ENCODE results near the gene DAZAP1.
"Not testable (repeated sequence)": the region's sequence is repeated elsewhere in the genome, so short reads cannot be mapped to it uniquely, and the experiment has no call there.

The DAZAP1 gene

GRCh38 chr19:1418951-1419738 lies 11.8 kb downstream of the DAZAP1 start:
- TF ChIP-seq ZNF8 (CRISPR knock-in tag; IDR thresholded peaks at IDR 0.05) (no peak), ESRRG (CRISPR knock-in tag; IDR thresholded peaks at IDR 0.05) (no peak), ZNF70 (CRISPR knock-in tag; IDR thresholded peaks at IDR 0.05) (no peak), GLIS3 (CRISPR knock-in tag; IDR thresholded peaks at IDR 0.05) (no peak), CREB5 (CRISPR knock-in tag; IDR thresholded peaks at IDR 0.05; ENCODE audit: low read depth) (no peak), ISL1 (CRISPR knock-in tag; IDR thresholded peaks at IDR 0.05) (no peak), ZC3H10 (CRISPR knock-in tag; IDR thresholded peaks at IDR 0.05) (no peak), PPARA (CRISPR knock-in tag; IDR thresholded peaks at IDR 0.05; ENCODE audit: borderline replicate concordance) (no peak), TCF4 (CRISPR knock-in tag; IDR thresholded peaks at IDR 0.05; ENCODE audit: borderline replicate concordance) (no peak), OSR1 (CRISPR knock-in tag; IDR thresholded peaks at IDR 0.05) (no peak), SNAI2 (CRISPR knock-in tag; IDR thresholded peaks at IDR 0.05) (no peak), CSDC2 (CRISPR knock-in tag; IDR thresholded peaks at IDR 0.05) (no peak), RARB (CRISPR knock-in tag; IDR thresholded peaks at IDR 0.05) (no peak)
- ATAC-seq, result no peak

- not testable (repeated sequence) for ATAC-seq
These were observed 12.7 kb downstream of the DAZAP1 start for GRCh38 chr19:1420085-1420484.

GRCh38 chr19:1420590-1420989 lies 13.2 kb downstream of the DAZAP1 start:
- no peak for TF ChIP-seq ZNF565 (CRISPR knock-in tag; conservative IDR thresholded peaks at IDR 0.05; ENCODE audit: low read depth)
- TF ChIP-seq CSDC2 (CRISPR knock-in tag; IDR thresholded peaks at IDR 0.05), result no peak
- no peak for TF ChIP-seq ISL1 (CRISPR knock-in tag; IDR thresholded peaks at IDR 0.05)
- no peak for TF ChIP-seq ZNF70 (CRISPR knock-in tag; IDR thresholded peaks at IDR 0.05)
- no peak for TF ChIP-seq ESRRG (CRISPR knock-in tag; IDR thresholded peaks at IDR 0.05)
- no peak for TF ChIP-seq ARNTL (CRISPR knock-in tag; IDR thresholded peaks at IDR 0.05; ENCODE audit: borderline replicate concordance, low read depth)
- TF ChIP-seq TCF4 (CRISPR knock-in tag; IDR thresholded peaks at IDR 0.05; ENCODE audit: borderline replicate concordance), result no peak
- no peak for TF ChIP-seq TOX (CRISPR knock-in tag; IDR thresholded peaks at IDR 0.05; ENCODE audit: borderline replicate concordance)
- TF ChIP-seq OSR1 (CRISPR knock-in tag; IDR thresholded peaks at IDR 0.05), result no peak
- no peak for TF ChIP-seq PPARA (CRISPR knock-in tag; IDR thresholded peaks at IDR 0.05; ENCODE audit: borderline replicate concordance)
- TF ChIP-seq CSRNP3 (CRISPR knock-in tag; IDR thresholded peaks at IDR 0.05), result no peak
- no peak for TF ChIP-seq BACH2 (CRISPR knock-in tag; IDR thresholded peaks at IDR 0.05; ENCODE audit: borderline replicate concordance)
- no peak for TF ChIP-seq ZFP3 (CRISPR knock-in tag; IDR thresholded peaks at IDR 0.05)
- no peak for TF ChIP-seq CREB5 (CRISPR knock-in tag; IDR thresholded peaks at IDR 0.05; ENCODE audit: low read depth)
- TF ChIP-seq PATZ1 (CRISPR knock-in tag; IDR thresholded peaks at IDR 0.05; ENCODE audit: borderline replicate concordance), result no peak
- TF ChIP-seq GLIS3 (CRISPR knock-in tag; IDR thresholded peaks at IDR 0.05), result no peak
- no peak for TF ChIP-seq POU6F1 (CRISPR knock-in tag; IDR thresholded peaks at IDR 0.05; ENCODE audit: borderline replicate concordance, low read depth)
- ATAC-seq, result no peak
